SK-N-SH treated with all-trans-retinoic acid at 6 μM for 48 hours (cell line): Measurements from ENCODE around the gene HIRA.

ENCODE experiments used
- CSDC2 ChIP-seq: fragments of 250-450 bp; sonication (Bioruptor Pico); IDR thresholded peaks from 2 replicates; pipeline ENCODE4 v1.5.0; 2020; ENCODE audit warnings: mild to moderate bottlenecking, moderate library complexity
- GLIS3 ChIP-seq: fragments of 250-450 bp; sonication (Bioruptor Pico); IDR thresholded peaks from 2 replicates; pipeline ENCODE4 v1.5.0; 2020; ENCODE audit warnings: mild to moderate bottlenecking, moderate library complexity
- OSR1 ChIP-seq: fragments of 250-450 bp; sonication (Bioruptor Pico); IDR thresholded peaks from 2 replicates; pipeline ENCODE4 v1.8.0; 2022; ENCODE audit warnings: moderate library complexity, mild to moderate bottlenecking, inconsistent platforms
- TCF4 ChIP-seq: fragments of 250-450 bp; sonication (Bioruptor Pico); IDR thresholded peaks from 2 replicates; pipeline ENCODE4 v1.8.0; 2021; ENCODE audit warnings: mild to moderate bottlenecking, moderate library complexity, borderline replicate concordance
- ZC3H10 ChIP-seq: fragments of 250-450 bp; sonication (Bioruptor Pico); IDR thresholded peaks from 2 replicates; pipeline ENCODE4 v1.5.1; 2021; ENCODE audit warnings: mild to moderate bottlenecking, moderate library complexity
- TF ChIP-seq, protein P1 (sequence below): fragments of 250-450 bp; sonication (Bioruptor Pico); IDR thresholded peaks from 2 replicates; pipeline ENCODE4 v1.8.0; 2020; ENCODE audit warnings: mild to moderate bottlenecking, moderate library complexity, borderline replicate concordance

DNA sequence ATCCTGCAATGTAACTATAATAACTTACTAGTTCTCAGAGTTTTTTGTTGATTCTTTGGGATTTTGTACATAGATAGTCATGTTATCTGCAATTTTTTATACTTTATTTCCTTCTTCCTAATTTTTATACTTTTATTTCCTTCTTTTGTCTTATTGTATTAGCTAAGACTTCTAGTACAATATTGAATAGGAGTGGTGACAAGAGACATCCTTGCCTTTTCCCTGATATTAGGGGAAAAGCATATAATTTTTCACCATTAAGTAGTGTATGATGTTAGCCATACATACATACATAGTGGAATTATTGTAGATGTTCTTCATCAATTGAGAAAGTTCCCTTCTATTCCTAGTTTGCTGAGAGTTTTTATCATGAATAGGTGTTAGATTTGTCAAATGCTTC lies 112.3 kb downstream of the HIRA start:
- no peak for TF ChIP-seq CSDC2 (CRISPR knock-in tag)
- TF ChIP-seq, protein P1, sequence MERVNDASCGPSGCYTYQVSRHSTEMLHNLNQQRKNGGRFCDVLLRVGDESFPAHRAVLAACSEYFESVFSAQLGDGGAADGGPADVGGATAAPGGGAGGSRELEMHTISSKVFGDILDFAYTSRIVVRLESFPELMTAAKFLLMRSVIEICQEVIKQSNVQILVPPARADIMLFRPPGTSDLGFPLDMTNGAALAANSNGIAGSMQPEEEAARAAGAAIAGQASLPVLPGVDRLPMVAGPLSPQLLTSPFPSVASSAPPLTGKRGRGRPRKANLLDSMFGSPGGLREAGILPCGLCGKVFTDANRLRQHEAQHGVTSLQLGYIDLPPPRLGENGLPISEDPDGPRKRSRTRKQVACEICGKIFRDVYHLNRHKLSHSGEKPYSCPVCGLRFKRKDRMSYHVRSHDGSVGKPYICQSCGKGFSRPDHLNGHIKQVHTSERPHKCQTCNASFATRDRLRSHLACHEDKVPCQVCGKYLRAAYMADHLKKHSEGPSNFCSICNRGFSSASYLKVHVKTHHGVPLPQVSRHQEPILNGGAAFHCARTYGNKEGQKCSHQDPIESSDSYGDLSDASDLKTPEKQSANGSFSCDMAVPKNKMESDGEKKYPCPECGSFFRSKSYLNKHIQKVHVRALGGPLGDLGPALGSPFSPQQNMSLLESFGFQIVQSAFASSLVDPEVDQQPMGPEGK (CRISPR knock-in tag): no peak
- no peak for TF ChIP-seq TCF4 (CRISPR knock-in tag)
- no peak for TF ChIP-seq GLIS3 (CRISPR knock-in tag)
- no peak for TF ChIP-seq OSR1 (CRISPR knock-in tag)
- TF ChIP-seq ZC3H10: no peak
